HCT116 (cell line): ENCODE measurements around the gene METTL26. TPM values are rescaled to one million over a fixed set of nuclear protein-coding genes. Genes with fewer than 3 reads are reported as not detected.

Source experiments
- ATAC-seq: fragments of 200-7000 bp; cut with Tn5 transposase; 2 replicates; pipeline ENCODE4 v1.9.1; 2020; ENCODE audit warnings: mild to moderate bottlenecking, moderate library complexity
- BruUV-seq: library from RNA; stranded (reverse); fragments of 400-500 nt; replicated peaks from 2 replicates; lab custom pipeline; 2021; lab: Mats Ljungman, UMichigan
- CTCF ChIA-PET: fragments of 300-600 bp; sonication (Branson Sonifier 250); formaldehyde crosslinking; loops from one replicate; lab custom pipeline; 2021; ENCODE audit warnings: antibody characterized with exemption; lab: Charles Lee
- POLR2A ChIA-PET: fragments of 300-600, 350-600 bp; sonication (Branson Sonifier 250); formaldehyde crosslinking; loops from one replicate; lab custom pipeline; 2021; ENCODE audit warnings: antibody characterized with exemption; lab: Charles Lee
- RAD21 ChIA-PET, 2 experiments: fragments of 300-600 bp; sonication (Branson Sonifier 250); formaldehyde crosslinking; loops; one replicate each; lab custom pipeline; 2023; ENCODE audit warnings: low total read pairs in 2 of 2; ENCODE audit not compliant: uncharacterized antibody in 2 of 2, unreplicated experiment in 2 of 2, low non-redundant PET in 1 of 2; lab: Charles Lee
- DNase-seq: peaks from one replicate; pipeline ENCODE4 v3.0.0-alpha.2; 2010; ENCODE audit warnings: low read depth, low spot score
- H2AFZ ChIP-seq: fragments of 200-600 bp; shearing (Covaris generic), sonication (generic); 2 replicates; pipeline ENCODE4 v1.6.1; 2017; ENCODE audit warnings: low read depth, mixed run types, mixed read lengths, antibody characterized with exemption, low read length; ENCODE audit not compliant: poor library complexity, severe bottlenecking
- H3K27ac ChIP-seq: 2 replicates; pipeline ENCODE4 v1.5.1; 2012; ENCODE audit warnings: low read depth, low read length
- H3K27me3 ChIP-seq: fragments of 200-600 bp; sonication (generic); 2 replicates; pipeline ENCODE4 v1.6.1; 2016; ENCODE audit warnings: mixed run types, low read length, mixed read lengths; ENCODE audit not compliant: insufficient read depth
- H3K36me3 ChIP-seq, 2 experiments: fragments of 200-500 bp in 1 of 2; fragments of 200-600 bp in 1 of 2; sonication (Bioruptor generic) in 1 of 2; sonication (generic) in 1 of 2; 2 replicates each; pipeline versions ENCODE4 v1.5.1 to v1.6.1; 2014 to 2016; ENCODE audit warnings: low read length in 2 of 2, inconsistent platforms in 1 of 2, mixed read lengths in 1 of 2, mixed run types in 1 of 2; ENCODE audit not compliant: insufficient read depth in 2 of 2, control insufficient read depth in 1 of 2
- H3K4me1 ChIP-seq, 2 experiments: fragments of 200-600 bp in 1 of 2; sonication (generic) in 1 of 2; 2 replicates each; pipeline versions ENCODE4 v1.5.1 to v1.6.1; 2012 to 2017; ENCODE audit warnings: low read length in 2 of 2, inconsistent platforms in 1 of 2, mild to moderate bottlenecking in 1 of 2, mixed read lengths in 1 of 2, mixed run types in 1 of 2, moderate library complexity in 1 of 2; ENCODE audit not compliant: insufficient read depth in 2 of 2, control insufficient read depth in 1 of 2
- H3K4me2 ChIP-seq: fragments of 200-600 bp; sonication (generic); 2 replicates; pipeline ENCODE4 v1.6.1; 2017; ENCODE audit warnings: mixed run types, low read length, mixed read lengths
- H3K4me3 ChIP-seq, 2 experiments: fragments of 200-600 bp in 1 of 2; sonication (generic) in 1 of 2; replicated peaks in 1 of 2; 2 replicates each; pipeline ENCODE4 v1.5.1; 2011 to 2016; ENCODE audit warnings: low read length in 2 of 2, control low read depth in 1 of 2, low read depth in 1 of 2, mild to moderate bottlenecking in 1 of 2, mixed read lengths in 1 of 2, mixed run types in 1 of 2
- H3K79me2 ChIP-seq: fragments of 200-600 bp; sonication (generic); 2 replicates; pipeline ENCODE4 v1.6.1; 2017; ENCODE audit warnings: mild to moderate bottlenecking, mixed run types, low read length, moderate library complexity, mixed read lengths; ENCODE audit not compliant: insufficient read depth
- H3K9ac ChIP-seq: fragments of 200-600 bp; sonication (generic); 2 replicates; pipeline ENCODE4 v1.6.1; 2016; ENCODE audit warnings: low read length, mixed read lengths
- H3K9me2 ChIP-seq: fragments of 200-600 bp; sonication (generic), shearing (Covaris generic); 2 replicates; pipeline ENCODE4 v1.6.1; 2017; ENCODE audit warnings: mixed run types, mild to moderate bottlenecking, moderate library complexity; ENCODE audit not compliant: insufficient read depth
- H3K9me3 ChIP-seq, 2 experiments: fragments of 200-500 bp in 1 of 2; fragments of 200-600 bp in 1 of 2; sonication (Bioruptor generic) in 1 of 2; sonication (generic) in 1 of 2; 2 replicates each; pipeline ENCODE4 v1.6.1; 2014 to 2017; ENCODE audit warnings: low read length in 2 of 2, mixed read lengths in 2 of 2, inconsistent platforms in 1 of 2, low read depth in 1 of 2, mild to moderate bottlenecking in 1 of 2, mixed run types in 1 of 2, moderate library complexity in 1 of 2; ENCODE audit not compliant: control insufficient read depth in 1 of 2, insufficient read depth in 1 of 2
- H4K20me1 ChIP-seq: fragments of 200-600 bp; sonication (generic), shearing (Covaris generic); 2 replicates; pipeline ENCODE4 v1.6.1; 2017; ENCODE audit warnings: mixed run types, mild to moderate bottlenecking, moderate library complexity; ENCODE audit not compliant: insufficient read depth
- CBX3 ChIP-seq: IDR thresholded peaks from 2 replicates; pipeline ENCODE4 v1.6.1; 2012; ENCODE audit warnings: low read depth
- CEBPB ChIP-seq: IDR thresholded peaks from 2 replicates; pipeline ENCODE4 v1.6.1; 2012; ENCODE audit warnings: low read depth
- EGR1 ChIP-seq: IDR thresholded peaks from 2 replicates; pipeline ENCODE4 v1.6.1; 2012; ENCODE audit warnings: low read depth
- EZH2 ChIP-seq: fragments of 200-600 bp; sonication (generic); IDR thresholded peaks from 2 replicates; pipeline ENCODE4 v1.6.1; 2017; ENCODE audit warnings: antibody characterized with exemption, mixed run types
- FOSL1 ChIP-seq: IDR thresholded peaks from 2 replicates; pipeline ENCODE4 v1.6.1; 2012; ENCODE audit warnings: low read depth
- POLR2A ChIP-seq: IDR thresholded peaks from 2 replicates; pipeline ENCODE4 v1.7.0; 2011; ENCODE audit warnings: borderline replicate concordance; ENCODE audit not compliant: insufficient read depth, insufficient read length; ENCODE audit errors: extremely low read depth
- POLR2AphosphoS5 ChIP-seq: IDR thresholded peaks from 2 replicates; pipeline ENCODE4 v1.6.1; 2011; ENCODE audit warnings: mild to moderate bottlenecking, low read depth, low read length, moderate library complexity
- RAD21 ChIP-seq: IDR thresholded peaks from 2 replicates; pipeline ENCODE4 v1.6.1; 2012; ENCODE audit warnings: low read depth, mild to moderate bottlenecking
- SIN3A ChIP-seq: IDR thresholded peaks from 2 replicates; pipeline ENCODE4 v1.6.1; 2012; ENCODE audit warnings: low read depth
- SRF ChIP-seq: IDR thresholded peaks from 2 replicates; pipeline ENCODE4 v1.6.1; 2012; ENCODE audit warnings: low read depth
- TCF7L2 ChIP-seq: IDR thresholded peaks from 2 replicates; pipeline ENCODE4 v1.7.0; 2011; ENCODE audit warnings: borderline replicate concordance, inconsistent platforms; ENCODE audit not compliant: insufficient read depth, insufficient read length; ENCODE audit errors: extremely low read depth
- YY1 ChIP-seq: IDR thresholded peaks from 2 replicates; pipeline ENCODE4 v1.6.1; 2011; ENCODE audit warnings: low read length, low read depth, moderate library complexity, mild to moderate bottlenecking; ENCODE audit not compliant: insufficient replicate concordance; ENCODE audit errors: extremely low read depth
- ZFX ChIP-seq: fragments of 450-650 bp; IDR thresholded peaks from 2 replicates; pipeline ENCODE4 v1.6.1; 2017
- intact Hi-C: fragments of 100-400 bp; cut with micrococcal nuclease; formaldehyde crosslinking; loops from 2 replicates; pipeline ENCODE4 v1.10.0; 2022
- total RNA-seq: library from RNA; stranded (reverse); gene quantifications from one replicate; pipeline ENCODE4 v1.2.1, GENCODE V29; 2021; ENCODE audit not compliant: unreplicated experiment
- TF ChIP-seq, protein P1 (sequence below), 3 experiments: fragments of 200-600 bp in 1 of 3; sonication (generic) in 1 of 3; IDR thresholded peaks in 2 of 3; conservative IDR thresholded peaks in 1 of 3; 2 replicates each; pipeline ENCODE4 v1.5.1; 2012 to 2017; ENCODE audit warnings: low read depth in 2 of 3, low read length in 2 of 3, antibody characterized with exemption in 1 of 3, borderline replicate concordance in 1 of 3, control low read depth in 1 of 3, mild to moderate bottlenecking in 1 of 3, mixed read lengths in 1 of 3, mixed run types in 1 of 3, moderate library complexity in 1 of 3; ENCODE audit not compliant: insufficient read depth in 1 of 3
- TF ChIP-seq, protein P2 (sequence below): IDR thresholded peaks from 2 replicates; pipeline ENCODE4 v1.6.1; 2012
- TF ChIP-seq, protein P3 (sequence below): IDR thresholded peaks from 2 replicates; pipeline ENCODE4 v1.6.1; 2012; ENCODE audit warnings: low read depth
- TF ChIP-seq, protein P4 (sequence below): IDR thresholded peaks from 2 replicates; pipeline ENCODE4 v1.6.1; 2011; ENCODE audit warnings: mild to moderate bottlenecking, low read length, moderate library complexity; ENCODE audit not compliant: insufficient replicate concordance; ENCODE audit errors: extremely low read depth

Gene METTL26
- total RNA-seq, 1 experiment from 2014 or later, result 85.7 TPM

DNA sequence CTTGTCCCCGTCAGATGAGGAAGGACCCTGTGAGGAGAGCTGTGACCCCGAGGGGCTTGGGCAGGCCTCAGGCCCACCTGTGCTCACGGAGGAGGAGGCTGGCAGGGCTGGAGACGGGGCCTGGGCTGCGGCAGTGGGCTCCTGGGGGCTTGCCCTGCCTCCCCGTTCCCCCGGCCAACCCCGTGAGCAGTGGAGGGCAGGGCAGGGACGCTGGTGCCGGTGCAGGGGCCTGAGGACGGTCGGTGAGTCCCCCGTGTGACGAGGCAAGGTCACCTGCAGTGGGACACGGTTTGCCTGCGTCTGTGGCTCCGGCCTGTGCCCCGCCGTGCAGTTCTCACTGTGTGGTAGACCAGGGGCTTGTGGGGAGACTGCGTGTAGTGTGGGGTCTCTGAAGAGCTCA, 23.5 kb upstream of the METTL26 start (continued):
- TF ChIP-seq EZH2 (no peak), EGR1 (no peak), CEBPB (no peak), SIN3A (no peak)
- TF ChIP-seq, protein P1, sequence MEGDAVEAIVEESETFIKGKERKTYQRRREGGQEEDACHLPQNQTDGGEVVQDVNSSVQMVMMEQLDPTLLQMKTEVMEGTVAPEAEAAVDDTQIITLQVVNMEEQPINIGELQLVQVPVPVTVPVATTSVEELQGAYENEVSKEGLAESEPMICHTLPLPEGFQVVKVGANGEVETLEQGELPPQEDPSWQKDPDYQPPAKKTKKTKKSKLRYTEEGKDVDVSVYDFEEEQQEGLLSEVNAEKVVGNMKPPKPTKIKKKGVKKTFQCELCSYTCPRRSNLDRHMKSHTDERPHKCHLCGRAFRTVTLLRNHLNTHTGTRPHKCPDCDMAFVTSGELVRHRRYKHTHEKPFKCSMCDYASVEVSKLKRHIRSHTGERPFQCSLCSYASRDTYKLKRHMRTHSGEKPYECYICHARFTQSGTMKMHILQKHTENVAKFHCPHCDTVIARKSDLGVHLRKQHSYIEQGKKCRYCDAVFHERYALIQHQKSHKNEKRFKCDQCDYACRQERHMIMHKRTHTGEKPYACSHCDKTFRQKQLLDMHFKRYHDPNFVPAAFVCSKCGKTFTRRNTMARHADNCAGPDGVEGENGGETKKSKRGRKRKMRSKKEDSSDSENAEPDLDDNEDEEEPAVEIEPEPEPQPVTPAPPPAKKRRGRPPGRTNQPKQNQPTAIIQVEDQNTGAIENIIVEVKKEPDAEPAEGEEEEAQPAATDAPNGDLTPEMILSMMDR (IDR thresholded peaks at IDR 0.05 in 2 of 3, conservative IDR thresholded peaks at IDR 0.05 in 1 of 3; ENCODE audit: borderline replicate concordance in 1 of 3, insufficient read depth in 1 of 3, low read depth in 2 of 3, low read length in 2 of 3), result no peak
- TF ChIP-seq, protein P2, sequence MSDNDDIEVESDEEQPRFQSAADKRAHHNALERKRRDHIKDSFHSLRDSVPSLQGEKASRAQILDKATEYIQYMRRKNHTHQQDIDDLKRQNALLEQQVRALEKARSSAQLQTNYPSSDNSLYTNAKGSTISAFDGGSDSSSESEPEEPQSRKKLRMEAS, result no peak

DNA sequence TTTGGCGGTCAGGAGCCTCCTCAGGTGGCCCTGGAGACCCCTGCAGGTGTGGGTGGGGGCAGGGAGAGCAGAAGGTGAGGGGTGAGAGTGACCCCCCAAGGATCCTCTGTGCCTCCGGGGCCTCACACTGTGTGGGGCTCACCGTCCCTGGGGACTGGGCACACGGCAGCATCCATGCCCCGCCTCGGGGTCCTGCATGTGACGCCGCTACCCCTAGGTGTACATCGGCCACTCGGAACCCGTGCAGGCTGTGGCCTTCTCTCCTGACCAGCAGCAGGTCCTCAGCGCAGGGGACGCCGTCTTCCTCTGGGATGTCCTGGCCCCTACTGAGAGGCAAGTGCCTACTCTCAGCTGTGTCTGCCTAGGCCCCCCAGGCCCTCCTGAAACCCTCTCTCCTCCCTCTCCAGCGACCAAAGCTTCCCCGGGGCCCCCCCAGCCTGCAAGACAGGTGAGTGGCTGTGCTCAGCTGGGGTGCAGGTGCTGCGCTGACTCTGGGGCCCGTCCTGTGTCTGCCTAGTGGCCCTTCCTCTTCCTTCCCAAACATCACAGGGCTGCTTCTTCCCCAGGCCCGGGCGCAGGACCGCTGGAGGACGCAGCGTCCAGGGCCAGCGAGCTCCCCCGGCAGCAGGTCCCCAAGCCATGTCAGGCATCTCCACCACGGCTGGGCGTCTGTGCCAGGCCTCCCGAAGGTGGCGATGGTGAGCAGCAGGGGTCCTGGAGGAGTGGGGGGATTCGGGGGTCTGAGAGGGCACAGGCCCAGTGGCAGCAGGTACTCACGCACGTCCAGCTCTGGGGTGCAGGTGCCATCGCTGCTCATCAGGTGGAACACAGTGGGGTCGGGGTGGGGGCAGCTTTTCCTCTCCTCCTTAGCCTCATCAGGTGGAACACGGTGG, 22.8 kb upstream of the METTL26 start:
- Histone ChIP-seq H3K4me3 (no peak overlapping the region), H3K9ac (no peak overlapping the region), H3K4me2 (no peak overlapping the region), H2AFZ (no peak overlapping the region), H3K36me3 (no peaks in the 10 kb centered on the region), H3K9me3 (no peaks in the 10 kb centered on the region), H4K20me1 (no peaks in the 10 kb centered on the region), H3K4me1 (peaks cover 3 to 9% of the 10 kb centered on the region in 2 experiments; a peak in 2 of 4 replicates), H3K79me2 (no peaks in the 10 kb centered on the region), H3K27me3 (no peaks in the 10 kb centered on the region), H3K27ac (no peak overlapping the region; the same call in 1 of the 2 replicates), H3K9me2 (no peaks in the 10 kb centered on the region)
- CTCF ChIA-PET, result interaction anchor here (2.6 kb wide), 1 partner anchor 10 kb away, joined by 13 read pairs; the partner anchor contains the start of gene WDR90
- intact Hi-C loops, result no loop called here
- DNase-seq (no peak), ATAC-seq (no peak)
- RAD21 ChIA-PET, result no interaction called here
- BruUV-seq, result no TSS peak
- POLR2A ChIA-PET, result interaction anchor here (1.9 kb wide), 1 partner anchor 8 kb away, joined by 4 read pairs; no protein-coding TSS in a partner anchor
- TF ChIP-seq POLR2AphosphoS5 (no peak), TCF7L2 (no peak), CEBPB (no peak), ZFX (no peak), CBX3 (no peak), YY1 (no peak), SRF (no peak), POLR2A (no peak), RAD21 (no peak), FOSL1 (no peak)
- TF ChIP-seq, protein P3, sequence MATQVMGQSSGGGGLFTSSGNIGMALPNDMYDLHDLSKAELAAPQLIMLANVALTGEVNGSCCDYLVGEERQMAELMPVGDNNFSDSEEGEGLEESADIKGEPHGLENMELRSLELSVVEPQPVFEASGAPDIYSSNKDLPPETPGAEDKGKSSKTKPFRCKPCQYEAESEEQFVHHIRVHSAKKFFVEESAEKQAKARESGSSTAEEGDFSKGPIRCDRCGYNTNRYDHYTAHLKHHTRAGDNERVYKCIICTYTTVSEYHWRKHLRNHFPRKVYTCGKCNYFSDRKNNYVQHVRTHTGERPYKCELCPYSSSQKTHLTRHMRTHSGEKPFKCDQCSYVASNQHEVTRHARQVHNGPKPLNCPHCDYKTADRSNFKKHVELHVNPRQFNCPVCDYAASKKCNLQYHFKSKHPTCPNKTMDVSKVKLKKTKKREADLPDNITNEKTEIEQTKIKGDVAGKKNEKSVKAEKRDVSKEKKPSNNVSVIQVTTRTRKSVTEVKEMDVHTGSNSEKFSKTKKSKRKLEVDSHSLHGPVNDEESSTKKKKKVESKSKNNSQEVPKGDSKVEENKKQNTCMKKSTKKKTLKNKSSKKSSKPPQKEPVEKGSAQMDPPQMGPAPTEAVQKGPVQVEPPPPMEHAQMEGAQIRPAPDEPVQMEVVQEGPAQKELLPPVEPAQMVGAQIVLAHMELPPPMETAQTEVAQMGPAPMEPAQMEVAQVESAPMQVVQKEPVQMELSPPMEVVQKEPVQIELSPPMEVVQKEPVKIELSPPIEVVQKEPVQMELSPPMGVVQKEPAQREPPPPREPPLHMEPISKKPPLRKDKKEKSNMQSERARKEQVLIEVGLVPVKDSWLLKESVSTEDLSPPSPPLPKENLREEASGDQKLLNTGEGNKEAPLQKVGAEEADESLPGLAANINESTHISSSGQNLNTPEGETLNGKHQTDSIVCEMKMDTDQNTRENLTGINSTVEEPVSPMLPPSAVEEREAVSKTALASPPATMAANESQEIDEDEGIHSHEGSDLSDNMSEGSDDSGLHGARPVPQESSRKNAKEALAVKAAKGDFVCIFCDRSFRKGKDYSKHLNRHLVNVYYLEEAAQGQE, result no peak
- TF ChIP-seq, protein P4, sequence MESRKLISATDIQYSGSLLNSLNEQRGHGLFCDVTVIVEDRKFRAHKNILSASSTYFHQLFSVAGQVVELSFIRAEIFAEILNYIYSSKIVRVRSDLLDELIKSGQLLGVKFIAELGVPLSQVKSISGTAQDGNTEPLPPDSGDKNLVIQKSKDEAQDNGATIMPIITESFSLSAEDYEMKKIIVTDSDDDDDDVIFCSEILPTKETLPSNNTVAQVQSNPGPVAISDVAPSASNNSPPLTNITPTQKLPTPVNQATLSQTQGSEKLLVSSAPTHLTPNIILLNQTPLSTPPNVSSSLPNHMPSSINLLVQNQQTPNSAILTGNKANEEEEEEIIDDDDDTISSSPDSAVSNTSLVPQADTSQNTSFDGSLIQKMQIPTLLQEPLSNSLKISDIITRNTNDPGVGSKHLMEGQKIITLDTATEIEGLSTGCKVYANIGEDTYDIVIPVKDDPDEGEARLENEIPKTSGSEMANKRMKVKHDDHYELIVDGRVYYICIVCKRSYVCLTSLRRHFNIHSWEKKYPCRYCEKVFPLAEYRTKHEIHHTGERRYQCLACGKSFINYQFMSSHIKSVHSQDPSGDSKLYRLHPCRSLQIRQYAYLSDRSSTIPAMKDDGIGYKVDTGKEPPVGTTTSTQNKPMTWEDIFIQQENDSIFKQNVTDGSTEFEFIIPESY, result no peak
